Measurements from ENCODE around the gene ZNF771. TPM values are rescaled to one million over a fixed set of nuclear protein-coding genes. Genes with fewer than 3 reads are reported as not detected.

Gene ZNF771
- total RNA-seq, 4 donors from 2014 or later: 35.8 to 48.2 (median 43.0) TPM

- H3K27me3 ChIP-seq: no peaks in the 10 kb centered on the region
- no peaks in the 10 kb centered on the region for H3K9me3 ChIP-seq
- H3K27ac ChIP-seq: peak overlapping the region; percentile 68 to 95 (median 85)
- WGBS, 2 donors: 11% methylated on average over 12 of the region's 12 CpGs
- peaks cover 0 to 16% (median 0%) of the 10 kb centered on the region in 3 donors for H3K36me3 ChIP-seq
- no peak for TF ChIP-seq CTCF (IDR thresholded peaks at IDR 0.05)
- no peak for TF ChIP-seq EP300 (IDR thresholded peaks at IDR 0.05)
- H3K4me3 ChIP-seq: peak overlapping the region; percentile 39 to 82 (median 75)
- no peak for DNase-seq (ENCODE audit: low spot score in 2 of 2)
- H3K4me1 ChIP-seq: peaks cover 4 to 41% (median 16%) of the 10 kb centered on the region in 4 donors
Observed at GRCh38 chr16:30399435-30400186, 7.8 kb upstream of the ZNF771 start.

- no peaks in the 10 kb centered on the region for H3K9me3 ChIP-seq
- DNase-seq (ENCODE audit: low spot score in 2 of 2): no peak
- H3K27me3 ChIP-seq: no peaks in the 10 kb centered on the region
- no peak for TF ChIP-seq CTCF (IDR thresholded peaks at IDR 0.05)
- no peak for TF ChIP-seq POLR2A (IDR thresholded peaks at IDR 0.05)
- TF ChIP-seq EP300 (IDR thresholded peaks at IDR 0.05): no peak
- no peak overlapping the region for H3K27ac ChIP-seq
- H3K4me3 ChIP-seq: no peak overlapping the region
- H3K4me1 ChIP-seq: peaks cover 0 to 31% (median 5%) of the 10 kb centered on the region in 4 donors
- 82 to 83% methylated on average over 8 of the region's 8 CpGs for WGBS, 2 donors
- H3K36me3 ChIP-seq: peaks cover 0 to 16% (median 0%) of the 10 kb centered on the region in 3 donors
Observed at GRCh38 chr16:30401768-30402425, 5.5 kb upstream of the ZNF771 start.

- 16 to 19% methylated on average over 14 of the region's 14 CpGs for WGBS, 2 donors
Observed at GRCh38 chr16:30406795-30407101, 658 bp upstream of the ZNF771 start.

GRCh38 chr16:30407804-30408534 lies 563 bp downstream of the ZNF771 start:
- Histone ChIP-seq H3K4me3 (peak overlapping the region; percentile 64 to 91 (median 76)), H3K27ac (peak overlapping the region; percentile 84 to 96 (median 92)), H3K9me3 (no peaks in the 10 kb centered on the region), H3K36me3 (peaks cover 0 to 24% (median 0%) of the 10 kb centered on the region in 3 donors), H3K27me3 (no peaks in the 10 kb centered on the region), H3K4me1 (peaks cover 0 to 33% (median 13%) of the 10 kb centered on the region in 4 donors)
- no peak for DNase-seq (ENCODE audit: low spot score in 2 of 2)
- WGBS, 2 donors: 10% methylated on average over 13 to 16 of the region's 19 CpGs
- TF ChIP-seq CTCF (IDR thresholded peaks at IDR 0.05) (no peak), POLR2A (IDR thresholded peaks at IDR 0.05) (no peak), EP300 (IDR thresholded peaks at IDR 0.05) (no peak)

More at GRCh38 chr16:30406795-30407101, 658 bp upstream of the ZNF771 start:
- Histone ChIP-seq H3K4me1 (peaks cover 0 to 33% (median 13%) of the 10 kb centered on the region in 4 donors), H3K27ac (peak overlapping the region; percentile 84 to 96 (median 92)), H3K36me3 (peaks cover 0 to 13% (median 0%) of the 10 kb centered on the region in 3 donors), H3K4me3 (peak overlapping the region; percentile 64 to 91 (median 76)), H3K9me3 (no peaks in the 10 kb centered on the region), H3K27me3 (no peaks in the 10 kb centered on the region)
- no peak for TF ChIP-seq EP300 (IDR thresholded peaks at IDR 0.05)
- no peak for TF ChIP-seq POLR2A (IDR thresholded peaks at IDR 0.05)
- no peak for TF ChIP-seq CTCF (IDR thresholded peaks at IDR 0.05)
- no peak for DNase-seq (ENCODE audit: low spot score in 2 of 2)
